WTC11 (cell line): ENCODE results near the gene NDUFS2. TPM values are rescaled to one million over a fixed set of nuclear protein-coding genes. Genes with fewer than 3 reads are reported as not detected.

ENCODE experiments used
- ATF1 ChIP-seq: sonication (generic); formaldehyde crosslinking; IDR thresholded peaks from 2 replicates; pipeline ENCODE4 v1.8.1; 2023; ENCODE audit warnings: mild to moderate bottlenecking, moderate library complexity, missing genetic modification reagents
- CREM ChIP-seq: sonication (generic); formaldehyde crosslinking; IDR thresholded peaks from 2 replicates; pipeline ENCODE4 v1.8.1; 2022; ENCODE audit warnings: mild to moderate bottlenecking, missing genetic modification reagents, moderate library complexity
- CTCF ChIP-seq: fragments of 200-600 bp; IDR thresholded peaks from 2 replicates; pipeline ENCODE4 v1.8.0; 2022; ENCODE audit warnings: antibody characterized with exemption
- FOXK1 ChIP-seq: sonication (generic); formaldehyde crosslinking; IDR thresholded peaks from 2 replicates; pipeline ENCODE4 v1.8.0; 2022; ENCODE audit warnings: mild to moderate bottlenecking, moderate library complexity, missing genetic modification reagents
- GTF2I ChIP-seq: fragments of 250-450 bp; sonication (Bioruptor Pico); conservative IDR thresholded peaks from 2 replicates; pipeline ENCODE4 v1.4.0; 2021; ENCODE audit warnings: mild to moderate bottlenecking
- MYBL2 ChIP-seq: sonication (generic); formaldehyde crosslinking; IDR thresholded peaks from 2 replicates; pipeline ENCODE4 v1.8.1; 2023; ENCODE audit warnings: mild to moderate bottlenecking, moderate library complexity, missing genetic modification reagents
- NR1H2 ChIP-seq: sonication (generic); formaldehyde crosslinking; IDR thresholded peaks from 2 replicates; pipeline ENCODE4 v1.9.0; 2021; ENCODE audit warnings: mild to moderate bottlenecking, moderate library complexity, missing genetic modification reagents
- PRDM15 ChIP-seq: sonication (generic); formaldehyde crosslinking; IDR thresholded peaks from 2 replicates; pipeline ENCODE4 v1.8.0; 2022; ENCODE audit warnings: missing genetic modification reagents
- SP1 ChIP-seq: sonication (generic); formaldehyde crosslinking; conservative IDR thresholded peaks from 2 replicates; pipeline ENCODE4 v1.8.1; 2022; ENCODE audit warnings: missing genetic modification reagents
- TEAD4 ChIP-seq: sonication (generic); formaldehyde crosslinking; IDR thresholded peaks from 2 replicates; pipeline ENCODE4 v1.8.0; 2022; ENCODE audit warnings: mild to moderate bottlenecking, missing genetic modification reagents
- USF1 ChIP-seq: sonication (generic); formaldehyde crosslinking; IDR thresholded peaks from 2 replicates; pipeline ENCODE4 v1.8.0; 2022; ENCODE audit warnings: mild to moderate bottlenecking, missing genetic modification reagents
- USF2 ChIP-seq: sonication (generic); formaldehyde crosslinking; IDR thresholded peaks from 2 replicates; pipeline ENCODE4 v1.8.1; 2023; ENCODE audit warnings: mild to moderate bottlenecking, missing genetic modification reagents, moderate library complexity
- ZBTB21 ChIP-seq: sonication (generic); formaldehyde crosslinking; IDR thresholded peaks from 2 replicates; pipeline ENCODE4 v1.8.1; 2023; ENCODE audit warnings: mild to moderate bottlenecking, missing genetic modification reagents, borderline replicate concordance
- ZNF416 ChIP-seq: fragments of 250-450 bp; sonication (Bioruptor Pico); IDR thresholded peaks from 2 replicates; pipeline ENCODE4 v1.9.0; 2021; ENCODE audit warnings: mild to moderate bottlenecking, inconsistent platforms
- ZNF532 ChIP-seq: fragments of 250-450 bp; sonication (Bioruptor Pico); IDR thresholded peaks from 2 replicates; pipeline ENCODE4 v1.9.0; 2021; ENCODE audit warnings: mild to moderate bottlenecking, borderline replicate concordance
- total RNA-seq: library from RNA; stranded (reverse); gene quantifications from 3 replicates; pipeline ENCODE4 v1.2.3, GENCODE V29; 2021
- TF ChIP-seq, protein P1 (sequence below): sonication (generic); formaldehyde crosslinking; IDR thresholded peaks from 2 replicates; pipeline ENCODE4 v1.8.0; 2023; ENCODE audit warnings: missing genetic modification reagents, mild to moderate bottlenecking, borderline replicate concordance
- TF ChIP-seq, protein P2 (sequence below): sonication (generic); formaldehyde crosslinking; IDR thresholded peaks from 2 replicates; pipeline ENCODE4 v1.8.0; 2022; ENCODE audit warnings: mild to moderate bottlenecking, missing genetic modification reagents

Gene NDUFS2
- total RNA-seq, 1 experiment from 2014 or later = 108 TPM

DNA sequence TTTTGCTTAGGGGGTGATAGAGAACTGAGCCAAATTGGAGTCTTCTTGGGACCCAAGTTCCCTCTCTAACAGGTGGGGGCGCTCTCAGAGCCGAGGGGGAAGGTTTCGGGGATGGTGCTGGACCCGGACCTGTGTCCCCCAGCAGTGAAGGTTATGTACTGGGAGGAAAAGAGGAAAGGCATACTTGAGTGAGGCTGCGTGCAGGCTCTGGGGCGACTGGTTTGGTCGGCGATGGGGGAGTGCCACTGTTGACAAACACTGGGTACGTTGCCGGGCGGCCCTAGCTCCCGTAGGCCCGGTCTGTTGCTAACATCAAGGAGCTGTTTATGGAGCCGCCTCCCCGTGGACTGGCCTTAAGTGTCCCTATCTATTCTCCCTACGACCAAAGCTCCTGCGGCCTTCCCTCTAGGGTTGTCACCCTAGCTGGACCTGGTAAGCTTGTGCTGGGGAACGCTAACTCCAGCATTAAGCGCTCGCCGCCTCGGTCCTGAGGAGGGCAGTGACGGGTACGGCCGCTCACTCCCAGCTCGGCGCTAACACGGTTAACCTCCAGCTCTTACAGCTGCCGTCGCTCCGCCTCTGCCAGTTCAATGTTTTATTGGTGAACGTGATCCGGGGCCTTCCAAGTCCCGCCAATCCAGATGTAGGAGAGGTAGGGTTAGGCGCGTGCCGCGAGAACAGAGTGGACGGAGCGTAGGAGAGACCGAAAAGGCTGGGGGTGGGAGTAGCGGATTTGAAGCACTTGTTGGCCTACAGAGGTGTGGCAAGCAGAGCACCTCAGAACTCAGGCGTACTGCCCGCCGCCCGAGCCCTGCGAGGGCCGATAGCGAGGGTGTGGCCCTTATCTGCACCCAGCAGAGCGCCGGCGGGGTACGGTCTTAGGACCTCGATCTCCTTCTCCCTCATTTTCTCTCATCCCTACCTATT is 36.2 kb upstream of the NDUFS2 start, which contains the start of gene PPOX (continued):
- TF ChIP-seq PRDM15 (CRISPR knock-in tag) (peak; percentile 33; the same call in 1 of the 2 replicates), CREM (CRISPR knock-in tag) (peak; percentile 64; the same call in 1 of the 2 replicates), CTCF (peak; percentile 28; the same call in 1 of the 2 replicates), ZBTB21 (CRISPR knock-in tag) (no peak), ZNF416 (CRISPR knock-in tag) (0 out of 2 replicates have a peak, but pooled peaks have one; percentile 6), TEAD4 (CRISPR knock-in tag) (no peak), NR1H2 (CRISPR knock-in tag) (no peak), ZNF532 (CRISPR knock-in tag) (no peak), USF1 (peak; percentile 64; the same call in 1 of the 2 replicates), SP1 (peak; percentile 88), FOXK1 (peak; percentile 89), MYBL2 (peak; percentile 46; the same call in 1 of the 2 replicates), USF2 (CRISPR knock-in tag) (peak; percentile 75), GTF2I (CRISPR knock-in tag) (no peak), ATF1 (0 out of 2 replicates have a peak, but pooled peaks have one; percentile 40)
- TF ChIP-seq, protein P1, sequence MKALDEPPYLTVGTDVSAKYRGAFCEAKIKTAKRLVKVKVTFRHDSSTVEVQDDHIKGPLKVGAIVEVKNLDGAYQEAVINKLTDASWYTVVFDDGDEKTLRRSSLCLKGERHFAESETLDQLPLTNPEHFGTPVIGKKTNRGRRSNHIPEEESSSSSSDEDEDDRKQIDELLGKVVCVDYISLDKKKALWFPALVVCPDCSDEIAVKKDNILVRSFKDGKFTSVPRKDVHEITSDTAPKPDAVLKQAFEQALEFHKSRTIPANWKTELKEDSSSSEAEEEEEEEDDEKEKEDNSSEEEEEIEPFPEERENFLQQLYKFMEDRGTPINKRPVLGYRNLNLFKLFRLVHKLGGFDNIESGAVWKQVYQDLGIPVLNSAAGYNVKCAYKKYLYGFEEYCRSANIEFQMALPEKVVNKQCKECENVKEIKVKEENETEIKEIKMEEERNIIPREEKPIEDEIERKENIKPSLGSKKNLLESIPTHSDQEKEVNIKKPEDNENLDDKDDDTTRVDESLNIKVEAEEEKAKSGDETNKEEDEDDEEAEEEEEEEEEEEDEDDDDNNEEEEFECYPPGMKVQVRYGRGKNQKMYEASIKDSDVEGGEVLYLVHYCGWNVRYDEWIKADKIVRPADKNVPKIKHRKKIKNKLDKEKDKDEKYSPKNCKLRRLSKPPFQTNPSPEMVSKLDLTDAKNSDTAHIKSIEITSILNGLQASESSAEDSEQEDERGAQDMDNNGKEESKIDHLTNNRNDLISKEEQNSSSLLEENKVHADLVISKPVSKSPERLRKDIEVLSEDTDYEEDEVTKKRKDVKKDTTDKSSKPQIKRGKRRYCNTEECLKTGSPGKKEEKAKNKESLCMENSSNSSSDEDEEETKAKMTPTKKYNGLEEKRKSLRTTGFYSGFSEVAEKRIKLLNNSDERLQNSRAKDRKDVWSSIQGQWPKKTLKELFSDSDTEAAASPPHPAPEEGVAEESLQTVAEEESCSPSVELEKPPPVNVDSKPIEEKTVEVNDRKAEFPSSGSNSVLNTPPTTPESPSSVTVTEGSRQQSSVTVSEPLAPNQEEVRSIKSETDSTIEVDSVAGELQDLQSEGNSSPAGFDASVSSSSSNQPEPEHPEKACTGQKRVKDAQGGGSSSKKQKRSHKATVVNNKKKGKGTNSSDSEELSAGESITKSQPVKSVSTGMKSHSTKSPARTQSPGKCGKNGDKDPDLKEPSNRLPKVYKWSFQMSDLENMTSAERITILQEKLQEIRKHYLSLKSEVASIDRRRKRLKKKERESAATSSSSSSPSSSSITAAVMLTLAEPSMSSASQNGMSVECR = peak; percentile 46; the same call in 1 of the 2 replicates
- TF ChIP-seq, protein P2, sequence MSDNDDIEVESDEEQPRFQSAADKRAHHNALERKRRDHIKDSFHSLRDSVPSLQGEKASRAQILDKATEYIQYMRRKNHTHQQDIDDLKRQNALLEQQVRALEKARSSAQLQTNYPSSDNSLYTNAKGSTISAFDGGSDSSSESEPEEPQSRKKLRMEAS (CRISPR knock-in tag) = peak; percentile 78
